PFSK-1 (cell line): Measurements from ENCODE around the gene FSD2.

Source experiments
- FOXP2 ChIP-seq: optimal IDR thresholded peaks from 2 replicates; pipeline ENCODE3; 2011; ENCODE audit warnings: borderline replicate concordance, control low read depth, inconsistent platforms; ENCODE audit not compliant: insufficient read depth; ENCODE audit errors: extremely low read length, extremely low read depth
- POLR2AphosphoS5 ChIP-seq: IDR thresholded peaks from 2 replicates; pipeline ENCODE4 v1.6.1; 2012; ENCODE audit warnings: low read depth, mild to moderate bottlenecking, control low read depth, low read length, moderate library complexity
- REST ChIP-seq, 2 experiments: IDR thresholded peaks; 2 replicates each; pipeline versions ENCODE4 v1.6.1 to v1.8.0; 2011 to 2012; ENCODE audit warnings: low read depth in 2 of 2, low read length in 2 of 2, control low read depth in 1 of 2, inconsistent platforms in 1 of 2, mild to moderate bottlenecking in 1 of 2, moderate library complexity in 1 of 2; ENCODE audit not compliant: insufficient read depth in 1 of 2
- SIN3A ChIP-seq: IDR thresholded peaks from 2 replicates; pipeline ENCODE4 v1.6.1; 2012; ENCODE audit warnings: mild to moderate bottlenecking, low read length, moderate library complexity, borderline replicate concordance; ENCODE audit not compliant: insufficient read depth
- TAF1 ChIP-seq: IDR thresholded peaks from 2 replicates; pipeline ENCODE4 v1.6.1; 2012; ENCODE audit warnings: low read length, control low read depth, borderline replicate concordance; ENCODE audit not compliant: insufficient read depth

Gene FSD2

GRCh38 chr15:82768414-82769054 lies 37.3 kb downstream of the FSD2 start:
- no peak for TF ChIP-seq FOXP2
- TF ChIP-seq REST (IDR thresholded peaks at IDR 0.05; ENCODE audit: insufficient read depth in 1 of 2, low read depth in 2 of 2, low read length in 2 of 2): no peak
- no peak for TF ChIP-seq SIN3A

- TF ChIP-seq REST (IDR thresholded peaks at IDR 0.05; ENCODE audit: insufficient read depth in 1 of 2, low read depth in 2 of 2, low read length in 2 of 2) (no peak), FOXP2 (no peak), TAF1 (no peak), SIN3A (no peak), POLR2AphosphoS5 (no peak)
Observed at GRCh38 chr15:82767163-82767829, 38.6 kb downstream of the FSD2 start.

- TF ChIP-seq POLR2AphosphoS5 (no peak), SIN3A (no peak), REST (IDR thresholded peaks at IDR 0.05; ENCODE audit: insufficient read depth in 1 of 2, low read depth in 2 of 2, low read length in 2 of 2) (no peak), FOXP2 (no peak), TAF1 (no peak)
Observed at GRCh38 chr15:82764740-82765139, 41.1 kb downstream of the FSD2 start.

GRCh38 chr15:82764117-82764490 lies 41.8 kb downstream of the FSD2 start:
- TF ChIP-seq TAF1 (no peak), POLR2AphosphoS5 (no peak), FOXP2 (no peak), REST (IDR thresholded peaks at IDR 0.05; ENCODE audit: insufficient read depth in 1 of 2, low read depth in 2 of 2, low read length in 2 of 2) (no peak), SIN3A (no peak)
